Measurements from ENCODE around the gene ZNF775.

The ZNF775 gene

DNA sequence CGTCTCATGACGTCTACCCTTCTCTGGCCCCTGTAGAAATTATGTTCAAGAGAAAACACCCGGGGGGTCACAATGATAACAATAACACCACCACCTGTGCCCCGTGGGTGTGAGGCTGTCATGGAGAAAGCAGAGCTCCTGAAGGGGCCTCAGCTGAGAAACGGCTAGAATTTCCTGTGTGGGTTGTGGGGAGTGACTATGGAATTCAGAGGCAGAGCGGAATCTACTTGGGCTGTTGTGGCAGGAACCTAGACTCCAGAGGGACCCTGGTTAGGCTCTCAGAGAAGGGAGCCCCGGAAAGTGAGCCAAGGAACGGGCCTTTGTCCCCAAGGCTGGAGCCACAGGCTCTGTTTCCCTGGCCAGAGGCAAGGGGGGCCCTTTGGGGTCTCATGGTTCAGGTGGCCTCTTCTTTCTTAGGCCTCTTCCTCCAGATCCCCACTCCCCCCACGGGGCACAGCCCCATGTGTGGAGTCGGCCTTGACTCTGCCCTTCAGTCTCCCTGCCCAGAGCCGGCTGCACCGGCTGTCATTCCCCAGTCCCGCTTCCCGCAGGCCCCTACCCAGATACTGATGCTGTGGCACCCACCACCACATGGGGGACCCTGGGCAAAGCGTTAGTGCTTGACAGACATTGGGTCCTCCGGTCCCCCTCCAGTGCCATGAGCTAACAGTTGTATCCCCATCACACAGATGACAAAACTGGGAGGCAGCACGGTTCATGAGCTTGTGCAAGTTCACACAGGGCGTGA lies 64.8 kb downstream of the ZNF775 start:
- DNase-seq (ENCODE audit: low read depth in 1 of 2, low spot score in 1 of 2), result no peak
- in situ Hi-C loops (cut with HindIII; ENCODE audit: low pct_unique_long_range_greater_than_20kb, low sequenced_read_pairs), result no loop called here
- no peak for TF ChIP-seq JUND (IDR thresholded peaks at IDR 0.05; ENCODE audit: low read depth)

DNA sequence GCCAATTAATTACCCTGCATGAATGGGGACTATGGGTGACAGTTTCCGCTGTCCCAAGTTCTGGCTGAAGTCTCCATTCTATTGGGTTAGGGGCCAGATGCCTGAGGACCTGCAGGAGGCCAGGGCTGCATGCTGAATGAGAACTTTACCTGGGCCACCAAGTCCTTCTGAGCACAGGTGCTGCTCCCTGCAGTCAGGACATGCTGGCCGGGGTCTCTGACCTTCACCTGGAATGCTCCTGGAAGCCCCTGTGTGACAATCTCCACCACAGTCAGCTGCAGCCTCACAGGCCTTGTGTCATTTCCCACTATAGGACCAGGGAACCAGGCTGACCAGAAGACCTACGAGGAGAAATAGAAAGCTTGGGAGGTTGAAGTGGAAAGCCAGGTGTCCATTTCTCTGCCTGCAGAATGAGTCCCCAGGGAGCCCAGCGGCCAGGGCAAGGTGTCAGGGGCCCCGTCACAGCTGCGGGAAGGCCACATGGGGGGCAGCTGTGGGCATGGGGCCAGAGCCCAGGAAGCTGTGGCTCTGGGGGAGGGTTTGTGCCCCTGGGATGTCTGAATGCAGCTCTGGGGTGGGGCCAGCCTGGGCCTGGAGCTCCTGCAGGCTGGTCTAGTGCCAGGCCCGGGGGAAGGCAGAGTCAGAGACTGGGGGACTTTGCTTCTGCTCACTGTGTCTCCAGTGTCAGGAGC lies 65.7 kb downstream of the ZNF775 start:
- in situ Hi-C loops (cut with HindIII; ENCODE audit: low pct_unique_long_range_greater_than_20kb, low sequenced_read_pairs), result no loop called here

DNA sequence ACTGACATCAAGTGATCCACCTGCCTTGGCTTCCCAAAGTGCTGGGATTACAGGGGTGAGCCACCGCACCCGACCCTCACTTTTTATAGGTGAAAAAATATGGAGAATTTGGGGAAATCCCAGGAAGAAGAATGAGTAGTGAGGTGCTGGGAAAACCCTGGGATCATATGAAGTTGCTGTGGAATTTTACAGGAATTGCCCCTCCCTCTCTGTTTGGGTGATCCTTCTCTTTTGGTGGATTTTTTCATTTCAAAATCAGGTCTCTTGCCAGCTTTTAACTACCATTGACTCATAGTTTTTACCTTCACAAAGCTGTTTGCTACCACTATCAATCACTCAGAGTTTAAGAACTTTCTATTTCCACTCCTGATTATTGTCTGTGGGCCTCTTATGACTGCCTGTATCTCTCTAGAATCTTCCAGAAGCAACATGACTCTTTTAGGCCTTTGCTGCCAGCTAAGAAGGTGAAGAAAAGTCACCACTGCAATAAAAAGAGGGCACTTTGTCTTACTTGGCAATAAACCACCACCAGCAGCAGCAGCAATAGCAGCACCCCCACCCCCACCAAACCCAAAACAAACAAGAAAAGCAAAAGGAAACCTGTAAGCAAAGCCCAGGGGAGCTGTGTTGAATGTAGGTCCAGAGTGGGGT lies 67.3 kb downstream of the ZNF775 start:
- in situ Hi-C loops (cut with HindIII; ENCODE audit: low pct_unique_long_range_greater_than_20kb, low sequenced_read_pairs), result no loop called here
- TF ChIP-seq JUND (IDR thresholded peaks at IDR 0.05; ENCODE audit: low read depth), result no peak
- DNase-seq (ENCODE audit: low read depth in 1 of 2, low spot score in 1 of 2), result no peak

More for the DNA sequence above, 65.7 kb downstream of the ZNF775 start:
- TF ChIP-seq JUND (IDR thresholded peaks at IDR 0.05; ENCODE audit: low read depth), result no peak
- no peak for DNase-seq (ENCODE audit: low read depth in 1 of 2, low spot score in 1 of 2)

Data from T47D (cell line).